ENCODE measurements around the gene ATOSA. TPM values are rescaled to one million over a fixed set of nuclear protein-coding genes. Genes with fewer than 3 reads are reported as not detected.

Gene ATOSA
- total RNA-seq, 5 donors from 2014 or later (not counting 1 experiment from before 2014, with no cell fraction given), result 88.2 to 121 (median 96.1) TPM

- H3K9me3 Mint-ChIP-seq, result no peaks in the 10 kb centered on the region
- no CpG with 5 or more reads among the region's 6 CpGs for WGBS (ENCODE audit: insufficient coverage)
- no peaks in the 10 kb centered on the region for H3K27me3 Mint-ChIP-seq
- CTCF ChIA-PET, result no interaction called here
- no peaks in the 10 kb centered on the region for H3K36me3 ChIP-seq (ENCODE audit: control insufficient read depth in 2 of 2, extremely low read depth in 1 of 2, insufficient read depth in 1 of 2, low read length in 1 of 2)
- no peaks in the 10 kb centered on the region for H3K4me1 Mint-ChIP-seq
- H3K27ac Mint-ChIP-seq, result no peak overlapping the region
- no peak overlapping the region for H3K27ac ChIP-seq (ENCODE audit: low read length)
- H3K4me3 ChIP-seq (ENCODE audit: control insufficient read depth in 1 of 2, extremely low read depth in 1 of 2, low read length in 1 of 2), result no peak overlapping the region
- peaks cover 0 to 2% of the 10 kb centered on the region in 2 experiments for H3K27me3 ChIP-seq (replicated peaks in 1 of 2; ENCODE audit: control insufficient read depth in 2 of 2, extremely low read depth in 1 of 2, insufficient read depth in 2 of 2, low read length in 1 of 2)
- no peaks in the 10 kb centered on the region for H3K36me3 Mint-ChIP-seq
- no peak for DNase-seq
- POLR2A ChIA-PET, result interaction anchor here in 1 of 2 donors (0.7 kb wide), 1 partner anchor 426 kb away, joined by 3 read pairs; no protein-coding TSS in a partner anchor
- H3K4me3 Mint-ChIP-seq, result no peak overlapping the region
- H3K9me3 ChIP-seq, result no peaks in the 10 kb centered on the region
- ATAC-seq (replicated peaks in 1 of 4), result no peak
- no peaks in the 10 kb centered on the region for H3K4me1 ChIP-seq (ENCODE audit: control insufficient read depth in 1 of 2, extremely low read depth in 1 of 2, insufficient read depth in 2 of 2, low read length in 2 of 2)
Measured at GRCh38 chr15:52717924-52718323, 38.7 kb upstream of the ATOSA start.

GRCh38 chr15:52717481-52717880 is 38.3 kb upstream of the ATOSA start:
- no peaks in the 10 kb centered on the region for H3K4me1 Mint-ChIP-seq
- H3K36me3 Mint-ChIP-seq, result no peaks in the 10 kb centered on the region
- POLR2A ChIA-PET, result no interaction called here
- Histone ChIP-seq H3K27me3 (replicated peaks in 1 of 2; ENCODE audit: control insufficient read depth in 2 of 2, extremely low read depth in 1 of 2, insufficient read depth in 2 of 2, low read length in 1 of 2) (peaks cover 0 to 2% of the 10 kb centered on the region in 2 experiments), H3K36me3 (ENCODE audit: control insufficient read depth in 2 of 2, extremely low read depth in 1 of 2, insufficient read depth in 1 of 2, low read length in 1 of 2) (no peaks in the 10 kb centered on the region), H3K4me3 (ENCODE audit: control insufficient read depth in 1 of 2, extremely low read depth in 1 of 2, low read length in 1 of 2) (no peak overlapping the region), H3K27ac (ENCODE audit: low read length) (no peak overlapping the region), H3K9me3 (no peaks in the 10 kb centered on the region), H3K4me1 (ENCODE audit: control insufficient read depth in 1 of 2, extremely low read depth in 1 of 2, insufficient read depth in 2 of 2, low read length in 2 of 2) (no peaks in the 10 kb centered on the region)
- ATAC-seq (replicated peaks in 1 of 4), result no peak
- no peak for DNase-seq
- 80% methylated on average over 1 of the region's 6 CpGs for WGBS (ENCODE audit: insufficient coverage)
- H3K4me3 Mint-ChIP-seq, result no peak overlapping the region
- no peaks in the 10 kb centered on the region for H3K9me3 Mint-ChIP-seq
- no peak overlapping the region for H3K27ac Mint-ChIP-seq
- H3K27me3 Mint-ChIP-seq, result no peaks in the 10 kb centered on the region
- CTCF ChIA-PET, result no interaction called here

GRCh38 chr15:52716536-52716935 is 37.3 kb upstream of the ATOSA start:
- Mint-ChIP-seq H3K27ac (no peak overlapping the region), H3K9me3 (no peaks in the 10 kb centered on the region), H3K4me3 (no peak overlapping the region), H3K36me3 (no peaks in the 10 kb centered on the region), H3K27me3 (no peaks in the 10 kb centered on the region), H3K4me1 (no peaks in the 10 kb centered on the region)
- Histone ChIP-seq H3K27me3 (replicated peaks in 1 of 2; ENCODE audit: control insufficient read depth in 2 of 2, extremely low read depth in 1 of 2, insufficient read depth in 2 of 2, low read length in 1 of 2) (peaks cover 0 to 2% of the 10 kb centered on the region in 2 experiments), H3K36me3 (ENCODE audit: control insufficient read depth in 2 of 2, extremely low read depth in 1 of 2, insufficient read depth in 1 of 2, low read length in 1 of 2) (no peaks in the 10 kb centered on the region), H3K4me1 (ENCODE audit: control insufficient read depth in 1 of 2, extremely low read depth in 1 of 2, insufficient read depth in 2 of 2, low read length in 2 of 2) (no peaks in the 10 kb centered on the region), H3K27ac (ENCODE audit: low read length) (no peak overlapping the region), H3K4me3 (ENCODE audit: control insufficient read depth in 1 of 2, extremely low read depth in 1 of 2, low read length in 1 of 2) (no peak overlapping the region), H3K9me3 (no peaks in the 10 kb centered on the region)
- ATAC-seq (replicated peaks in 1 of 4), result no peak
- 0% methylated on average over 1 of the region's 2 CpGs for WGBS (ENCODE audit: insufficient coverage)
- POLR2A ChIA-PET, result no interaction called here
- no peak for DNase-seq
- CTCF ChIA-PET, result no interaction called here

GRCh38 chr15:52715411-52715810 is 36.2 kb upstream of the ATOSA start:
- WGBS (ENCODE audit: insufficient coverage), result 93% methylated on average over 3 of the region's 5 CpGs
- ATAC-seq (replicated peaks in 1 of 4), result no peak
- no peak overlapping the region for H3K27ac ChIP-seq (ENCODE audit: low read length)
- Mint-ChIP-seq H3K4me1 (no peaks in the 10 kb centered on the region), H3K27me3 (no peaks in the 10 kb centered on the region), H3K9me3 (no peaks in the 10 kb centered on the region), H3K36me3 (no peaks in the 10 kb centered on the region), H3K4me3 (no peak overlapping the region), H3K27ac (no peak overlapping the region)
- ChIA-PET POLR2A (no interaction called here), CTCF (no interaction called here)
- DNase-seq, result no peak
- peaks cover 0 to 2% of the 10 kb centered on the region in 2 experiments for H3K27me3 ChIP-seq (replicated peaks in 1 of 2; ENCODE audit: control insufficient read depth in 2 of 2, extremely low read depth in 1 of 2, insufficient read depth in 2 of 2, low read length in 1 of 2)
- H3K4me3 ChIP-seq (ENCODE audit: control insufficient read depth in 1 of 2, extremely low read depth in 1 of 2, low read length in 1 of 2), result no peak overlapping the region
- H3K4me1 ChIP-seq (ENCODE audit: control insufficient read depth in 1 of 2, extremely low read depth in 1 of 2, insufficient read depth in 2 of 2, low read length in 2 of 2), result no peaks in the 10 kb centered on the region
- no peaks in the 10 kb centered on the region for H3K9me3 ChIP-seq
- no peaks in the 10 kb centered on the region for H3K36me3 ChIP-seq (ENCODE audit: control insufficient read depth in 2 of 2, extremely low read depth in 1 of 2, insufficient read depth in 1 of 2, low read length in 1 of 2)

- no peak overlapping the region for H3K27ac ChIP-seq (ENCODE audit: low read length)
- H3K36me3 Mint-ChIP-seq, result no peaks in the 10 kb centered on the region
- ChIA-PET POLR2A (no interaction called here), CTCF (no interaction called here)
- no peaks in the 10 kb centered on the region for H3K36me3 ChIP-seq (ENCODE audit: control insufficient read depth in 2 of 2, extremely low read depth in 1 of 2, insufficient read depth in 1 of 2, low read length in 1 of 2)
- no peak for ATAC-seq (replicated peaks in 1 of 4)
- no peak overlapping the region for H3K27ac Mint-ChIP-seq
- no peaks in the 10 kb centered on the region for H3K4me1 ChIP-seq (ENCODE audit: control insufficient read depth in 1 of 2, extremely low read depth in 1 of 2, insufficient read depth in 2 of 2, low read length in 2 of 2)
- H3K4me1 Mint-ChIP-seq, result no peaks in the 10 kb centered on the region
- DNase-seq, result no peak
- no peaks in the 10 kb centered on the region for H3K27me3 Mint-ChIP-seq
- H3K27me3 ChIP-seq (replicated peaks in 1 of 2; ENCODE audit: control insufficient read depth in 2 of 2, extremely low read depth in 1 of 2, insufficient read depth in 2 of 2, low read length in 1 of 2), result peaks cover 0 to 2% of the 10 kb centered on the region in 2 experiments
- H3K4me3 Mint-ChIP-seq, result no peak overlapping the region
- H3K9me3 ChIP-seq, result no peaks in the 10 kb centered on the region
- 71% methylated on average over 2 of the region's 3 CpGs for WGBS (ENCODE audit: insufficient coverage)
- no peak overlapping the region for H3K4me3 ChIP-seq (ENCODE audit: control insufficient read depth in 1 of 2, extremely low read depth in 1 of 2, low read length in 1 of 2)
- no peaks in the 10 kb centered on the region for H3K9me3 Mint-ChIP-seq
Measured at GRCh38 chr15:52714968-52715367, 35.8 kb upstream of the ATOSA start.

GRCh38 chr15:52710708-52711389 is 31.7 kb upstream of the ATOSA start:
- Histone ChIP-seq H3K4me3 (ENCODE audit: control insufficient read depth in 1 of 2, extremely low read depth in 1 of 2, low read length in 1 of 2) (no peak overlapping the region), H3K4me1 (ENCODE audit: control insufficient read depth in 1 of 2, extremely low read depth in 1 of 2, insufficient read depth in 2 of 2, low read length in 2 of 2) (no peaks in the 10 kb centered on the region), H3K36me3 (ENCODE audit: control insufficient read depth in 2 of 2, extremely low read depth in 1 of 2, insufficient read depth in 1 of 2, low read length in 1 of 2) (no peaks in the 10 kb centered on the region), H3K27me3 (replicated peaks in 1 of 2; ENCODE audit: control insufficient read depth in 2 of 2, extremely low read depth in 1 of 2, insufficient read depth in 2 of 2, low read length in 1 of 2) (no peaks in the 10 kb centered on the region), H3K9me3 (no peaks in the 10 kb centered on the region), H3K27ac (ENCODE audit: low read length) (no peak overlapping the region)
- ChIA-PET POLR2A (interaction anchor here in 1 of 2 donors (0.6 kb wide), 1 partner anchor 16 kb away, joined by 3 read pairs; no protein-coding TSS in a partner anchor), CTCF (no interaction called here)
- Mint-ChIP-seq H3K36me3 (no peaks in the 10 kb centered on the region), H3K27ac (no peak overlapping the region), H3K4me3 (no peak overlapping the region), H3K27me3 (no peaks in the 10 kb centered on the region), H3K9me3 (no peaks in the 10 kb centered on the region), H3K4me1 (no peaks in the 10 kb centered on the region)
- DNase-seq, result no peak
- WGBS (ENCODE audit: insufficient coverage), result 100% methylated on average over 1 of the region's 2 CpGs
- ATAC-seq (replicated peaks in 1 of 4), result no peak

Measured in T-cell (primary cell).